Loucy (cell line): Measurements from ENCODE around the gene TRIO.

Experiments
- CTCF ChIP-seq: fragments of 200-600 bp; sonication (generic); conservative IDR thresholded peaks from 2 replicates; pipeline ENCODE4 v1.5.1; 2014; ENCODE audit warnings: mild to moderate bottlenecking, antibody characterized with exemption, low read length
- EZH2phosphoT487 ChIP-seq: fragments of 200-600 bp; IDR thresholded peaks from 2 replicates; pipeline ENCODE4 v1.6.1; 2018; ENCODE audit warnings: antibody characterized with exemption, mild to moderate bottlenecking, moderate library complexity, borderline replicate concordance

- TF ChIP-seq CTCF (no peak), EZH2phosphoT487 (no peak)
Observed at GRCh38 chr5:14309199-14309598, 166.1 kb downstream of the TRIO start.
